Fibroblast of villous mesenchyme (primary cell): ENCODE data around the gene ADARB2. TPM values are rescaled to one million over a fixed set of nuclear protein-coding genes. Genes with fewer than 3 reads are reported as not detected.

Experiments
- DNase-seq: peaks from one replicate; pipeline ENCODE4 v3.0.0-alpha.2; 2010; ENCODE audit warnings: low read depth
- H3K4me3 ChIP-seq: 2 replicates; pipeline ENCODE4 v1.5.1; 2011; ENCODE audit warnings: low read depth, mild to moderate bottlenecking, low read length
- CTCF ChIP-seq: IDR thresholded peaks from 2 replicates; pipeline ENCODE4 v1.5.1; 2012; ENCODE audit warnings: low read depth, mild to moderate bottlenecking, low read length; ENCODE audit not compliant: insufficient read depth
- total RNA-seq: library from RNA; depleted of rRNA; stranded (reverse); fragments of >200 nt; gene quantifications from 2 replicates; pipeline ENCODE4 v1.2.3, GENCODE V29; 2012

Gene ADARB2
- total RNA-seq, 1 donor = not detected

GRCh38 chr10:1232164-1232911 is 505.0 kb downstream of the ADARB2 start:
- no peak for TF ChIP-seq CTCF
- H3K4me3 ChIP-seq = no peak overlapping the region
- no peak for DNase-seq

GRCh38 chr10:1230592-1231275 is 506.6 kb downstream of the ADARB2 start:
- no peak for DNase-seq
- no peak for TF ChIP-seq CTCF
- H3K4me3 ChIP-seq = no peak overlapping the region

- H3K4me3 ChIP-seq = no peak overlapping the region
- no peak for TF ChIP-seq CTCF
- DNase-seq = no peak
These were observed 507.2 kb downstream of the ADARB2 start for GRCh38 chr10:1230138-1230537.

- no peak for DNase-seq
- TF ChIP-seq CTCF = no peak
These were observed 507.8 kb downstream of the ADARB2 start for GRCh38 chr10:1229574-1229973.

GRCh38 chr10:1229116-1229515 is 508.2 kb downstream of the ADARB2 start:
- H3K4me3 ChIP-seq = no peak overlapping the region
- TF ChIP-seq CTCF = no peak
- DNase-seq = no peak

More at GRCh38 chr10:1229574-1229973, 507.8 kb downstream of the ADARB2 start:
- no peak overlapping the region for H3K4me3 ChIP-seq

GRCh38 chr10:1228467-1228975 is 508.8 kb downstream of the ADARB2 start:
- TF ChIP-seq CTCF = no peak
- H3K4me3 ChIP-seq = no peak overlapping the region
- DNase-seq = no peak
